Neural cell (in vitro differentiated cells): ENCODE results near the gene JAK2.

Experiments used
- POLR2AphosphoS5 ChIP-seq: IDR thresholded peaks from 2 replicates; pipeline ENCODE4 v1.6.1; 2012
- TAF1 ChIP-seq: IDR thresholded peaks from 2 replicates; pipeline ENCODE4 v1.6.1; 2012; ENCODE audit warnings: low read depth
- TF ChIP-seq, protein P1 (sequence below): fragments of 450-650 bp; IDR thresholded peaks from 2 replicates; pipeline ENCODE4 v1.5.1; 2014; ENCODE audit warnings: antibody characterized with exemption, mild to moderate bottlenecking, moderate library complexity; ENCODE audit not compliant: poor library complexity, severe bottlenecking

DNA sequence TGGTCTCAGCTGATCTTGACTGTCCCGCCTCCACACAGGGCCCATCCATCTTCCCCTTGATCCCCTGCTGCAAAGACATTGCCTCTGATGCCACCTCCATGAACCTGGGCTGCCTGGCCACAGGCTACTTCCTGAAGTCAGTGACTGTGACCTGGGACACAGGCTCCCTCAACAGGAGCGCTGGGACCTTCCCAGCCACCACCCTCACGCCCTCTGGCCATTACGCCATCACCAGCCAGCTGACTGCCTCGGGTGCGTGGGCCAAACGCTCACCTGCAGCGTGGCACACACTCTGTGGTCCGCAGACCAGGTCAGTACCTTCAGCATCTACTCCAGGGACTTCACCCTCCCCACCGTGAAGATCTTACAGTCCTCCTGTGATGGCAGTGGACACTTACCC, 128.5 kb downstream of the JAK2 start:
- no peak for TF ChIP-seq TAF1
- no peak for TF ChIP-seq POLR2AphosphoS5
- TF ChIP-seq, protein P1, sequence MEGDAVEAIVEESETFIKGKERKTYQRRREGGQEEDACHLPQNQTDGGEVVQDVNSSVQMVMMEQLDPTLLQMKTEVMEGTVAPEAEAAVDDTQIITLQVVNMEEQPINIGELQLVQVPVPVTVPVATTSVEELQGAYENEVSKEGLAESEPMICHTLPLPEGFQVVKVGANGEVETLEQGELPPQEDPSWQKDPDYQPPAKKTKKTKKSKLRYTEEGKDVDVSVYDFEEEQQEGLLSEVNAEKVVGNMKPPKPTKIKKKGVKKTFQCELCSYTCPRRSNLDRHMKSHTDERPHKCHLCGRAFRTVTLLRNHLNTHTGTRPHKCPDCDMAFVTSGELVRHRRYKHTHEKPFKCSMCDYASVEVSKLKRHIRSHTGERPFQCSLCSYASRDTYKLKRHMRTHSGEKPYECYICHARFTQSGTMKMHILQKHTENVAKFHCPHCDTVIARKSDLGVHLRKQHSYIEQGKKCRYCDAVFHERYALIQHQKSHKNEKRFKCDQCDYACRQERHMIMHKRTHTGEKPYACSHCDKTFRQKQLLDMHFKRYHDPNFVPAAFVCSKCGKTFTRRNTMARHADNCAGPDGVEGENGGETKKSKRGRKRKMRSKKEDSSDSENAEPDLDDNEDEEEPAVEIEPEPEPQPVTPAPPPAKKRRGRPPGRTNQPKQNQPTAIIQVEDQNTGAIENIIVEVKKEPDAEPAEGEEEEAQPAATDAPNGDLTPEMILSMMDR = no peak
